Activated T-helper 17 cell treated with anti-CD3 and anti-CD28 coated beads, Interleukin-2, amount 50 U/mL, for 72 hours (primary cell): Measurements from ENCODE around the gene ADAMTS12. TPM values are rescaled to one million over a fixed set of nuclear protein-coding genes. Genes with fewer than 3 reads are reported as not detected.

Experiments
- ATAC-seq: fragments of 150-1000 bp; cut with Tn5 transposase; replicated peaks from 2 replicates; pipeline ENCODE4 v1.10.0; 2021; ENCODE audit warnings: mild to moderate bottlenecking, moderate library complexity
- H3K27ac Mint-ChIP-seq: one replicate; pipeline ENCODE4 v1.8.0; 2022; ENCODE audit warnings: mixed read lengths
- H3K27me3 Mint-ChIP-seq: one replicate; pipeline ENCODE4 v1.8.0; 2022; ENCODE audit warnings: mixed read lengths
- H3K36me3 Mint-ChIP-seq: one replicate; pipeline ENCODE4 v1.8.0; 2022; ENCODE audit warnings: low read depth, mild to moderate bottlenecking, mixed read lengths
- H3K4me1 Mint-ChIP-seq: one replicate; pipeline ENCODE4 v1.8.0; 2022; ENCODE audit warnings: mixed read lengths
- H3K4me3 Mint-ChIP-seq: one replicate; pipeline ENCODE4 v1.8.0; 2022; ENCODE audit warnings: mild to moderate bottlenecking, mixed read lengths
- H3K9me3 Mint-ChIP-seq: one replicate; pipeline ENCODE4 v1.8.0; 2022; ENCODE audit warnings: mixed read lengths
- total RNA-seq, 2 donors: library from RNA; stranded (reverse); gene quantifications; one replicate each; pipeline ENCODE4 v1.2.3, GENCODE V29; 2022

ADAMTS12 gene
- total RNA-seq = not detected

- Mint-ChIP-seq H3K36me3 (no peaks in the 10 kb centered on the region), H3K9me3 (no peaks in the 10 kb centered on the region), H3K4me3 (peak within 1 kb of the TSS; percentile 24), H3K4me1 (peaks cover 3% of the 10 kb centered on the region), H3K27me3 (peaks cover 48% of the 10 kb centered on the region), H3K27ac (no peak within 1 kb of the TSS)
- no peak for ATAC-seq
Measured at GRCh38 chr5:33891788-33892619, at the start of gene ADAMTS12. TSS of gene ADAMTS12 (minus strand) at chr5:33891990. CDS start at chr5:33891856, 134 bp downstream.

- Mint-ChIP-seq H3K36me3 (no peaks in the 10 kb centered on the region), H3K27me3 (peaks cover 51% of the 10 kb centered on the region), H3K4me1 (no peaks in the 10 kb centered on the region), H3K27ac (no peak overlapping the region), H3K9me3 (no peaks in the 10 kb centered on the region), H3K4me3 (no peak overlapping the region)
- no peak for ATAC-seq
Measured at GRCh38 chr5:33941090-33941489, 49.3 kb upstream of the ADAMTS12 start.

- Mint-ChIP-seq H3K4me3 (no peak overlapping the region), H3K9me3 (no peaks in the 10 kb centered on the region), H3K36me3 (no peaks in the 10 kb centered on the region), H3K4me1 (no peaks in the 10 kb centered on the region), H3K27ac (no peak overlapping the region), H3K27me3 (peaks cover 49% of the 10 kb centered on the region)
- no peak for ATAC-seq
Measured at GRCh38 chr5:33939556-33940262, 47.9 kb upstream of the ADAMTS12 start.

GRCh38 chr5:33938881-33939280 is 47.1 kb upstream of the ADAMTS12 start:
- Mint-ChIP-seq H3K9me3 (no peaks in the 10 kb centered on the region), H3K36me3 (no peaks in the 10 kb centered on the region), H3K27me3 (peaks cover 49% of the 10 kb centered on the region)

GRCh38 chr5:33938507-33938796 is 46.7 kb upstream of the ADAMTS12 start:
- Mint-ChIP-seq H3K4me1 (no peaks in the 10 kb centered on the region), H3K27me3 (peaks cover 48% of the 10 kb centered on the region)
- no peak for ATAC-seq

More at GRCh38 chr5:33938881-33939280, 47.1 kb upstream of the ADAMTS12 start:
- H3K4me1 Mint-ChIP-seq = no peaks in the 10 kb centered on the region
- no peak overlapping the region for H3K4me3 Mint-ChIP-seq
- H3K27ac Mint-ChIP-seq = no peak overlapping the region
- ATAC-seq = no peak

GRCh38 chr5:33937707-33938506 is 46.1 kb upstream of the ADAMTS12 start:
- H3K27ac Mint-ChIP-seq = no peak overlapping the region

More at GRCh38 chr5:33938507-33938796, 46.7 kb upstream of the ADAMTS12 start:
- Mint-ChIP-seq H3K27ac (no peak overlapping the region), H3K4me3 (no peak overlapping the region), H3K9me3 (no peaks in the 10 kb centered on the region), H3K36me3 (no peaks in the 10 kb centered on the region)

GRCh38 chr5:33937017-33937706 is 45.4 kb upstream of the ADAMTS12 start:
- Mint-ChIP-seq H3K4me3 (no peak overlapping the region), H3K27ac (no peak overlapping the region), H3K9me3 (no peaks in the 10 kb centered on the region), H3K36me3 (no peaks in the 10 kb centered on the region), H3K4me1 (no peaks in the 10 kb centered on the region), H3K27me3 (peaks cover 41% of the 10 kb centered on the region)
- no peak for ATAC-seq

More at GRCh38 chr5:33937707-33938506, 46.1 kb upstream of the ADAMTS12 start:
- no peak for ATAC-seq
- Mint-ChIP-seq H3K4me1 (no peaks in the 10 kb centered on the region), H3K36me3 (no peaks in the 10 kb centered on the region), H3K27me3 (peaks cover 45% of the 10 kb centered on the region), H3K9me3 (no peaks in the 10 kb centered on the region), H3K4me3 (no peak overlapping the region)

GRCh38 chr5:33936381-33937016 is 44.7 kb upstream of the ADAMTS12 start, which contains the start of gene RXFP3:
TSS of gene RXFP3 (plus strand) at chr5:33936386. CDS start at chr5:33936741, 355 bp downstream.
- Mint-ChIP-seq H3K27ac (no peak within 1 kb of the TSS), H3K4me3 (no peak within 1 kb of the TSS), H3K36me3 (no peaks in the 10 kb centered on the region), H3K27me3 (peaks cover 40% of the 10 kb centered on the region), H3K9me3 (no peaks in the 10 kb centered on the region), H3K4me1 (no peaks in the 10 kb centered on the region)
- no peak for ATAC-seq

GRCh38 chr5:33936004-33936380 is 44.2 kb upstream of the ADAMTS12 start:
- H3K27ac Mint-ChIP-seq = no peak overlapping the region
- peaks cover 37% of the 10 kb centered on the region for H3K27me3 Mint-ChIP-seq
- no peak overlapping the region for H3K4me3 Mint-ChIP-seq
- no peaks in the 10 kb centered on the region for H3K36me3 Mint-ChIP-seq
- ATAC-seq = no peak
- no peaks in the 10 kb centered on the region for H3K9me3 Mint-ChIP-seq
- no peaks in the 10 kb centered on the region for H3K4me1 Mint-ChIP-seq

- Mint-ChIP-seq H3K27me3 (peaks cover 25% of the 10 kb centered on the region), H3K4me3 (no peak overlapping the region), H3K4me1 (no peaks in the 10 kb centered on the region), H3K36me3 (no peaks in the 10 kb centered on the region), H3K27ac (no peak overlapping the region), H3K9me3 (no peaks in the 10 kb centered on the region)
- ATAC-seq = no peak
Measured at GRCh38 chr5:33934176-33934575, 42.4 kb upstream of the ADAMTS12 start.

GRCh38 chr5:33933723-33934169 is 42.0 kb upstream of the ADAMTS12 start:
- ATAC-seq = no peak
- no peaks in the 10 kb centered on the region for H3K9me3 Mint-ChIP-seq
- peaks cover 24% of the 10 kb centered on the region for H3K27me3 Mint-ChIP-seq
- H3K4me1 Mint-ChIP-seq = no peaks in the 10 kb centered on the region
- no peaks in the 10 kb centered on the region for H3K36me3 Mint-ChIP-seq
- H3K4me3 Mint-ChIP-seq = no peak overlapping the region
- no peak overlapping the region for H3K27ac Mint-ChIP-seq

GRCh38 chr5:33931136-33931535 is 39.3 kb upstream of the ADAMTS12 start:
- Mint-ChIP-seq H3K27ac (no peak overlapping the region), H3K36me3 (no peaks in the 10 kb centered on the region)
- no peak for ATAC-seq

GRCh38 chr5:33929925-33930690 is 38.3 kb upstream of the ADAMTS12 start:
- no peaks in the 10 kb centered on the region for H3K36me3 Mint-ChIP-seq
- H3K4me1 Mint-ChIP-seq = no peaks in the 10 kb centered on the region
- no peaks in the 10 kb centered on the region for H3K9me3 Mint-ChIP-seq
- peaks cover 9% of the 10 kb centered on the region for H3K27me3 Mint-ChIP-seq
- no peak overlapping the region for H3K4me3 Mint-ChIP-seq
- H3K27ac Mint-ChIP-seq = no peak overlapping the region
- no peak for ATAC-seq

More at GRCh38 chr5:33931136-33931535, 39.3 kb upstream of the ADAMTS12 start:
- H3K9me3 Mint-ChIP-seq = no peaks in the 10 kb centered on the region
- H3K27me3 Mint-ChIP-seq = peaks cover 10% of the 10 kb centered on the region
- no peaks in the 10 kb centered on the region for H3K4me1 Mint-ChIP-seq
- no peak overlapping the region for H3K4me3 Mint-ChIP-seq
